HEK293T (cell line): ENCODE data around the gene GJB5.

Experiments used
- ARNT ChIP-seq: fragments of 450-650 bp; IDR thresholded peaks from 2 replicates; pipeline ENCODE4 v1.6.1; 2017; ENCODE audit warnings: mild to moderate bottlenecking
- BHLHE40 ChIP-seq: fragments of 450-650 bp; IDR thresholded peaks from 2 replicates; pipeline ENCODE4 v1.6.1; 2016; ENCODE audit warnings: mild to moderate bottlenecking, moderate library complexity, borderline replicate concordance
- CTBP1 ChIP-seq: fragments of 450-650 bp; IDR thresholded peaks from 2 replicates; pipeline ENCODE4 v1.6.1; 2016; ENCODE audit warnings: borderline replicate concordance
- ELF4 ChIP-seq: fragments of 450-650 bp; IDR thresholded peaks from 2 replicates; pipeline ENCODE4 v1.6.1; 2017; ENCODE audit warnings: antibody characterized with exemption
- FOXA1 ChIP-seq: fragments of 450-650 bp; IDR thresholded peaks from 2 replicates; pipeline ENCODE4 v1.6.1; 2016; ENCODE audit warnings: mild to moderate bottlenecking
- FOXK2 ChIP-seq: fragments of 450-650 bp; IDR thresholded peaks from 2 replicates; pipeline ENCODE4 v1.6.1; 2016; ENCODE audit warnings: mild to moderate bottlenecking
- FOXM1 ChIP-seq: fragments of 450-650 bp; IDR thresholded peaks from 2 replicates; pipeline ENCODE4 v1.6.1; 2017; ENCODE audit warnings: mild to moderate bottlenecking, borderline replicate concordance
- LEF1 ChIP-seq: fragments of 450-650 bp; IDR thresholded peaks from 2 replicates; pipeline ENCODE4 v1.6.1; 2017; ENCODE audit warnings: mild to moderate bottlenecking, borderline replicate concordance
- SP1 ChIP-seq: fragments of 450-650 bp; IDR thresholded peaks from 2 replicates; pipeline ENCODE4 v1.6.1; 2017
- SUZ12 ChIP-seq: fragments of 450-650 bp; IDR thresholded peaks from 2 replicates; pipeline ENCODE4 v1.6.1; 2016; ENCODE audit warnings: mild to moderate bottlenecking
- TARDBP ChIP-seq: fragments of 450-650 bp; IDR thresholded peaks from 2 replicates; pipeline ENCODE4 v1.6.1; 2016
- TF ChIP-seq, protein P1 (sequence below): fragments of 450-650 bp; IDR thresholded peaks from 2 replicates; pipeline ENCODE4 v1.6.1; 2016

DNA sequence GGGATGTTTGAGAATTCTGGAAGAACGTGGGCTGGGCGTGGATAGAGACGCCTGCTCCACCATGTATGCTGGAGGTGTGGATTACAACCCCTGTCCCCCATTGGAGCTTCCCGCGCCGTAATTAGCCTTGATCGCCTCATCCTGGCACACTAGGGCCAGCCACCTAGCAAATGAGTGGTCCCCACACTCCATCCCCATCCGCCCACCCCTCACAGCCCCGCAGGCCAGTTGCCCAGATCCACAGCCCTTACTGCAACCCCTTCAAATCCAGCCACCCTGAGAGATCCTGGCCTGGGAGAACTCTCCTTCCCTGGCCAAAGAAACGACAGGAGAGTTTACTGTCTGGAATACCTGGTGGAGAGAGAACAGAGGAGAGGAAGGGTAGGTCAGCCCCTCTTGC lies 37.6 kb downstream of the GJB5 start:
- TF ChIP-seq SP1 (no peak), FOXM1 (no peak), FOXA1 (no peak), BHLHE40 (no peak), CTBP1 (no peak), ELF4 (no peak), SUZ12 (no peak), FOXK2 (no peak), LEF1 (no peak), TARDBP (no peak), ARNT (no peak)
- TF ChIP-seq, protein P1, sequence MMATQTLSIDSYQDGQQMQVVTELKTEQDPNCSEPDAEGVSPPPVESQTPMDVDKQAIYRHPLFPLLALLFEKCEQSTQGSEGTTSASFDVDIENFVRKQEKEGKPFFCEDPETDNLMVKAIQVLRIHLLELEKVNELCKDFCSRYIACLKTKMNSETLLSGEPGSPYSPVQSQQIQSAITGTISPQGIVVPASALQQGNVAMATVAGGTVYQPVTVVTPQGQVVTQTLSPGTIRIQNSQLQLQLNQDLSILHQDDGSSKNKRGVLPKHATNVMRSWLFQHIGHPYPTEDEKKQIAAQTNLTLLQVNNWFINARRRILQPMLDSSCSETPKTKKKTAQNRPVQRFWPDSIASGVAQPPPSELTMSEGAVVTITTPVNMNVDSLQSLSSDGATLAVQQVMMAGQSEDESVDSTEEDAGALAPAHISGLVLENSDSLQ: no peak
